ENCODE results near the gene RNF225.

GRCh38 chr19:58387338-58388174, 7.9 kb upstream of the RNF225 start:
- TF ChIP-seq CTCF (conservative IDR thresholded peaks at IDR 0.05; ENCODE audit: low read length) (peak; percentile 43), EZH2phosphoT487 (IDR thresholded peaks at IDR 0.05; ENCODE audit: borderline replicate concordance) (no peak)
